Cardiac fibroblast (primary cell): Measurements from ENCODE around the gene SSR2.
"Not testable (repeated sequence)": the region's sequence is repeated elsewhere in the genome, so short reads cannot be mapped to it uniquely, and the experiment has no call there.

Experiments used
- DNase-seq, 2 donors: peaks; one replicate each; pipeline versions ENCODE4 v3.0.0 to v3.0.0-alpha.2; 2010; ENCODE audit warnings: low read depth in 2 of 2
- H3K4me3 ChIP-seq, 2 donors: replicated peaks in 1 of 2; 1 replicate in 1 of 2; 2 replicates in 1 of 2; pipeline ENCODE4 v1.5.1; 2011; ENCODE audit warnings: low read depth in 2 of 2, low read length in 2 of 2, mild to moderate bottlenecking in 2 of 2, moderate library complexity in 1 of 2
- CTCF ChIP-seq: IDR thresholded peaks from one replicate; pipeline ENCODE4 v1.5.1; 2011; ENCODE audit warnings: low read depth, mild to moderate bottlenecking, low read length, inconsistent platforms

Gene SSR2

GRCh38 chr1:155999964-156000363 is 20.8 kb downstream of the SSR2 start:
- TF ChIP-seq CTCF = no peak
- H3K4me3 ChIP-seq = no peak overlapping the region
- DNase-seq = no peak

- no peak overlapping the region for H3K4me3 ChIP-seq
- no peak for TF ChIP-seq CTCF
- DNase-seq = no peak
Observed at GRCh38 chr1:155996166-155996565, 24.6 kb downstream of the SSR2 start.

- TF ChIP-seq CTCF = no peak
- no peak for DNase-seq
- H3K4me3 ChIP-seq = no peak overlapping the region
Observed at GRCh38 chr1:155993595-155993994, 27.2 kb downstream of the SSR2 start.

GRCh38 chr1:155990005-155990739 is 30.6 kb downstream of the SSR2 start:
- H3K4me3 ChIP-seq = no peak overlapping the region
- TF ChIP-seq CTCF = no peak
- no peak for DNase-seq

GRCh38 chr1:155989242-155990004 is 31.3 kb downstream of the SSR2 start:
- peak; percentile 78 to 82 for DNase-seq
- TF ChIP-seq CTCF = peak; percentile 99
- H3K4me3 ChIP-seq = peak overlapping the region in 1 of 2 donors; percentile 18

- not testable (repeated sequence) for H3K4me3 ChIP-seq, DNase-seq
Observed at GRCh38 chr1:155984903-155985645, 35.7 kb downstream of the SSR2 start.

- no peak overlapping the region for H3K4me3 ChIP-seq
- TF ChIP-seq CTCF = no peak
- DNase-seq = no peak
Observed at GRCh38 chr1:155984341-155984740, 36.4 kb downstream of the SSR2 start.
